Mammary epithelial cell (primary cell): ENCODE data around the gene AGPAT3.

ENCODE experiments used
- EZH2 ChIP-seq: IDR thresholded peaks from 2 replicates; pipeline ENCODE4 v1.6.1; 2012; ENCODE audit warnings: low read length, inconsistent platforms, borderline replicate concordance
- TF ChIP-seq, protein P1 (sequence below), 2 donors: IDR thresholded peaks in 1 of 2; conservative IDR thresholded peaks in 1 of 2; 2 replicates each; pipeline ENCODE4 v1.5.1; 2011 to 2012; ENCODE audit warnings: inconsistent platforms in 2 of 2, low read length in 2 of 2, mild to moderate bottlenecking in 2 of 2, control low read depth in 1 of 2, low read depth in 1 of 2; ENCODE audit not compliant: insufficient read depth in 1 of 2; ENCODE audit errors: extremely low read depth in 1 of 2

DNA sequence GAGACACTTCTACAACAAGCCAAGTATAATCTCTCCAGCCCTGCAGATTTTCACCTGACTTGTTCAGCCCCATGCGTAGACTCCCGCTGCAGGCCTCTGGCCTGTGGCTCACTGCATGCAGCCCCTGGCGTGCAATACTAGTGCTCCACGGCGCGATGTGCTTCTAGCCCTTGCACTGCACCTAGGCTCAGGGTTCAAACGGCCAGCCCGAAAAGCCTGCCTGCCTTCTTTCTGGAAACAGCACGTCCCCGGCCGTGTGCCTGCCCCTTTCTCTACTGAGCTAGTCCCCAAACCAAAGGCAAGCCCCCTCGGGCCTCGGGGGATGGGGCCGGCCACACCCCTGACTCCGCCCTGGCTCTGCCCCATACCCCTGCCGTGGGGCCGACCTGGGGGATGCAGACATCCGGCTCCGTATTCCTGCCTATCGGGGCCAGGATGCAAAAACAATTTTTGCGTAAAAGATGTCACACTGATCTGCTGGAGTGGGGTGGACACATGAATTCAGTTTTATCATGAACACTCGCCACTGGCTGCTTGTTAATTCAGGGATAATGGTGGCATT, 120.7 kb downstream of the AGPAT3 start:
- TF ChIP-seq, protein P1, sequence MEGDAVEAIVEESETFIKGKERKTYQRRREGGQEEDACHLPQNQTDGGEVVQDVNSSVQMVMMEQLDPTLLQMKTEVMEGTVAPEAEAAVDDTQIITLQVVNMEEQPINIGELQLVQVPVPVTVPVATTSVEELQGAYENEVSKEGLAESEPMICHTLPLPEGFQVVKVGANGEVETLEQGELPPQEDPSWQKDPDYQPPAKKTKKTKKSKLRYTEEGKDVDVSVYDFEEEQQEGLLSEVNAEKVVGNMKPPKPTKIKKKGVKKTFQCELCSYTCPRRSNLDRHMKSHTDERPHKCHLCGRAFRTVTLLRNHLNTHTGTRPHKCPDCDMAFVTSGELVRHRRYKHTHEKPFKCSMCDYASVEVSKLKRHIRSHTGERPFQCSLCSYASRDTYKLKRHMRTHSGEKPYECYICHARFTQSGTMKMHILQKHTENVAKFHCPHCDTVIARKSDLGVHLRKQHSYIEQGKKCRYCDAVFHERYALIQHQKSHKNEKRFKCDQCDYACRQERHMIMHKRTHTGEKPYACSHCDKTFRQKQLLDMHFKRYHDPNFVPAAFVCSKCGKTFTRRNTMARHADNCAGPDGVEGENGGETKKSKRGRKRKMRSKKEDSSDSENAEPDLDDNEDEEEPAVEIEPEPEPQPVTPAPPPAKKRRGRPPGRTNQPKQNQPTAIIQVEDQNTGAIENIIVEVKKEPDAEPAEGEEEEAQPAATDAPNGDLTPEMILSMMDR (conservative IDR thresholded peaks at IDR 0.05 in 1 of 2, IDR thresholded peaks at IDR 0.05 in 1 of 2; ENCODE audit: extremely low read depth in 1 of 2, insufficient read depth in 1 of 2, low read depth in 1 of 2, low read length in 2 of 2) = no peak
- TF ChIP-seq EZH2 = no peak
